Measurements from ENCODE around the gene PRODH.
"Not testable (repeated sequence)": the region's sequence is repeated elsewhere in the genome, so short reads cannot be mapped to it uniquely, and the experiment has no call there.

The PRODH gene

DNA sequence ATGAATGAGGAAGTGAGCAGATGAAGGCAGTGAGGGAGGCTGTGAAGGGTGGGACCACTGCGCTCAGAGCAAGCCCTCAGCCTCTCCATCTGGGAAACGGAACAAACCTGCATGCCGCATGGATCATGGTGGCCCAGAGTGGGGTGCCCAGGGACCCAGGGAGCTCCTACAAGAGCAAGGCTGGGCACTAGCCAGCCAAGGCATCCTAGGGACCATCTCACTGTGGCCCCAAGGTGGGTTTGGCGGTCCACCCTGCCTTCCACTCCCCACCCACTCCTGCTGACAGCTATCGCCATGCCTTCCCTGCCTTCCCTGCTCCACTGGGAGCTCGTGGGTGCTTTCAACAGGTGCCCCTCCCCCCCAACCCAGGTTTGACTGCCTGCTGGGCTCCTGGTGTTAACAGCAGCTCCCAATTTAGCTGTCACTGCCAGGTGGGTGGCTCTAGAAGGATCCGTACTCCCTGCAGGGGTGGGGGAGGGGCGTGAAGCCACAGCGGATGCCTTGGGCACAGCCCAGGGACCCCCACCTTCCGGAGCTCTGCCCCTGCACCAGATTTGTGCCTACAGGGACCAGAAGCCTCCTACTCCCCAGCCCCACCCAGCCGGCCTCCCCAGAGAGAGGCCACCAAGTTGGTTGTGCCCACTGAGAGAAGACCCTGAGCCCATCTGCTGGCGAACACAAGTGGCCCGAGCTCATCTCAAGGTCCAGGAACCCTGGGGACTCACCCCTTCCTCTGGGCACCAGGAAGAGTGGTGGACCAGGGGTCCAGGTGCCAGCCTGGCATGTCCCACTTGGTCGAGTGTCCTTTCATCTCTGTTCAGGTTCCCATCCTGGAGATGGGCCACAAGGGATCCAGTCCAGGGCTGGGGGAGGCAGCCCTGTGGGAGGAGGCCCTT is 29.7 kb upstream of the PRODH start:
- H3K4me1 ChIP-seq (ENCODE audit: insufficient read depth, low read length, poor library complexity, severe bottlenecking), result no peaks in the 10 kb centered on the region
- no peak overlapping the region for H3K4me2 ChIP-seq (ENCODE audit: low read depth, low read length, poor library complexity, severe bottlenecking)
- H4K20me1 ChIP-seq (ENCODE audit: insufficient read depth, low read length, poor library complexity, severe bottlenecking), result no peaks in the 10 kb centered on the region
- no peaks in the 10 kb centered on the region for H3K79me2 ChIP-seq (ENCODE audit: insufficient read depth, low read length)
- H3K4me3 ChIP-seq (ENCODE audit: low read length, poor library complexity, severe bottlenecking), result no peak overlapping the region
- no peak overlapping the region for H3K9ac ChIP-seq (ENCODE audit: low read depth, low read length, poor library complexity, severe bottlenecking)
- H3F3A ChIP-seq (ENCODE audit: low read depth), result no peaks in the 10 kb centered on the region
- no peaks in the 10 kb centered on the region for H3K9me2 ChIP-seq (replicated peaks; ENCODE audit: low read depth, low read length)
- TF ChIP-seq, protein P1, sequence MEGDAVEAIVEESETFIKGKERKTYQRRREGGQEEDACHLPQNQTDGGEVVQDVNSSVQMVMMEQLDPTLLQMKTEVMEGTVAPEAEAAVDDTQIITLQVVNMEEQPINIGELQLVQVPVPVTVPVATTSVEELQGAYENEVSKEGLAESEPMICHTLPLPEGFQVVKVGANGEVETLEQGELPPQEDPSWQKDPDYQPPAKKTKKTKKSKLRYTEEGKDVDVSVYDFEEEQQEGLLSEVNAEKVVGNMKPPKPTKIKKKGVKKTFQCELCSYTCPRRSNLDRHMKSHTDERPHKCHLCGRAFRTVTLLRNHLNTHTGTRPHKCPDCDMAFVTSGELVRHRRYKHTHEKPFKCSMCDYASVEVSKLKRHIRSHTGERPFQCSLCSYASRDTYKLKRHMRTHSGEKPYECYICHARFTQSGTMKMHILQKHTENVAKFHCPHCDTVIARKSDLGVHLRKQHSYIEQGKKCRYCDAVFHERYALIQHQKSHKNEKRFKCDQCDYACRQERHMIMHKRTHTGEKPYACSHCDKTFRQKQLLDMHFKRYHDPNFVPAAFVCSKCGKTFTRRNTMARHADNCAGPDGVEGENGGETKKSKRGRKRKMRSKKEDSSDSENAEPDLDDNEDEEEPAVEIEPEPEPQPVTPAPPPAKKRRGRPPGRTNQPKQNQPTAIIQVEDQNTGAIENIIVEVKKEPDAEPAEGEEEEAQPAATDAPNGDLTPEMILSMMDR (conservative IDR thresholded peaks at IDR 0.05; ENCODE audit: low read length), result no peak
- no peak for TF ChIP-seq EZH2phosphoT487 (IDR thresholded peaks at IDR 0.05; ENCODE audit: borderline replicate concordance)
- no peak overlapping the region for H2AFZ ChIP-seq (ENCODE audit: low read length)
- no peaks in the 10 kb centered on the region for H3K27me3 ChIP-seq (ENCODE audit: insufficient read depth, low read length, poor library complexity, severe bottlenecking)
- no peaks in the 10 kb centered on the region for H3K36me3 ChIP-seq (ENCODE audit: insufficient read depth, low read length)
- no peaks in the 10 kb centered on the region for H3K9me3 ChIP-seq (ENCODE audit: insufficient read depth, low read depth, low read length)

DNA sequence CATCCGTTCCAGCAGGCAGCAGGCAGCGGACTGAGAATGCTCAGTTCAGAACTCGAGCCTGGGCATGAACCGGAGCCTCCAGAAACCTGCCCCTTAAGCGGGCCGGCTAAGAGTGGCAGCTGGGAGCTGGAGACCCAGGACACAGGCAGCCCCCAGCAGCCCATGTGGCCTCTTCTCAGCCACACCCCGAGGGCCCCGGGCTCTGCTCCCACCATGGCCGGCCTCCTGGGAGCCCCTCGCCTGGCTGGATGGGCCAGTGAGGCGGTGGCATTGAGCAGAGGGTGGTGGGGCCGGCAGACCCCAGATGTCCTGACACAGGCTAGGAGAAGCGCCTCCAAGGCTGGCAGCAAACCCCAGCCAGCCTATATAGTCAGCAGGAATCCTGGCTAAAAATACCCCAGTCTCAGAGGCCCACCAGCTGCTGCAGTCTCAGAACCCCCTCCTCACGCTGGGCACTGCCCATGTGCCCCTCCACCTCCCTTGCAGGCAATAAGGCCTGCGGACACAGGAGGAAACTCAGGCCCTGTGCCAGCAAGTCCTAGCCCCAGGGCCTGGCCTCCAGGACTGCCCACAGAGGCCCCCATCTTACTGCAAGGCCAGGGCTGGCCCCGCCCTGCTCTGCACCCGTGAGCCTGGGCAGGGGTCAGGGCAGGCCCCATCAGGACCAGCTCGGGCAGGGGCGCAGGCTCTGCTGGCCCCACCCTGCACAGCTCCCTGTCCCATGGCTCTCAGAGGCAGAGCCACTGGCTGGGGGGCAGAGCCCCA is 28.6 kb upstream of the PRODH start:
- H3K4me1 ChIP-seq (ENCODE audit: insufficient read depth, low read length, poor library complexity, severe bottlenecking); H3K36me3 ChIP-seq (ENCODE audit: insufficient read depth, low read length); H3K9me3 ChIP-seq (ENCODE audit: insufficient read depth, low read depth, low read length); H3F3A ChIP-seq (ENCODE audit: low read depth); H2AFZ ChIP-seq (ENCODE audit: low read length); H3K4me2 ChIP-seq (ENCODE audit: low read depth, low read length, poor library complexity, severe bottlenecking); H3K4me3 ChIP-seq (ENCODE audit: low read length, poor library complexity, severe bottlenecking); H3K79me2 ChIP-seq (ENCODE audit: insufficient read depth, low read length); H4K20me1 ChIP-seq (ENCODE audit: insufficient read depth, low read length, poor library complexity, severe bottlenecking); H3K9ac ChIP-seq (ENCODE audit: low read depth, low read length, poor library complexity, severe bottlenecking); H3K9me2 ChIP-seq (replicated peaks; ENCODE audit: low read depth, low read length); H3K27me3 ChIP-seq (ENCODE audit: insufficient read depth, low read length, poor library complexity, severe bottlenecking): not testable (repeated sequence)

DNA sequence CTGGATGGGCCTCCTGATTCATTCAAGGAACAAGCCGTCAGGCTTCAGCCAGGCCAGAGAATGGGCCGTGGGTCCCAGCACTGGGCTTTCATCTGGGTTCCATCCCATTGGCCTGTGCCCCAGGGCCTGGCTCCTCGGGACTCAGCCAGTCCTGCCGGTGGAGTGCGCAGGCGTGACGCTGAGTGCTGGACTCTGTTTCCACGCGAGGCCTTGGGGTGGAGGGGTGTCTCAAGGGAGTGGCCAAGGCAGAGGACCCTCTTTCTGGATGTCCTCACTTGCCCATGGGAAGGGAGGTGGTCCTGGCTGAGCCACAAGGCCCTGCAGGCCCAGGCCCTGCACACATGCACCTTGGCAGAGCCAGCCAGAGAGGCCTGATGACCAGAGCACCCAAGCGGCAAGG is 28.0 kb upstream of the PRODH start:
- H3K4me2 ChIP-seq (ENCODE audit: low read depth, low read length, poor library complexity, severe bottlenecking); H3K36me3 ChIP-seq (ENCODE audit: insufficient read depth, low read length); H3K9me2 ChIP-seq (replicated peaks; ENCODE audit: low read depth, low read length); H3K27me3 ChIP-seq (ENCODE audit: insufficient read depth, low read length, poor library complexity, severe bottlenecking); H4K20me1 ChIP-seq (ENCODE audit: insufficient read depth, low read length, poor library complexity, severe bottlenecking); H3F3A ChIP-seq (ENCODE audit: low read depth); H2AFZ ChIP-seq (ENCODE audit: low read length); H3K4me3 ChIP-seq (ENCODE audit: low read length, poor library complexity, severe bottlenecking); H3K9me3 ChIP-seq (ENCODE audit: insufficient read depth, low read depth, low read length); H3K79me2 ChIP-seq (ENCODE audit: insufficient read depth, low read length); H3K9ac ChIP-seq (ENCODE audit: low read depth, low read length, poor library complexity, severe bottlenecking); H3K4me1 ChIP-seq (ENCODE audit: insufficient read depth, low read length, poor library complexity, severe bottlenecking): not testable (repeated sequence)

DNA sequence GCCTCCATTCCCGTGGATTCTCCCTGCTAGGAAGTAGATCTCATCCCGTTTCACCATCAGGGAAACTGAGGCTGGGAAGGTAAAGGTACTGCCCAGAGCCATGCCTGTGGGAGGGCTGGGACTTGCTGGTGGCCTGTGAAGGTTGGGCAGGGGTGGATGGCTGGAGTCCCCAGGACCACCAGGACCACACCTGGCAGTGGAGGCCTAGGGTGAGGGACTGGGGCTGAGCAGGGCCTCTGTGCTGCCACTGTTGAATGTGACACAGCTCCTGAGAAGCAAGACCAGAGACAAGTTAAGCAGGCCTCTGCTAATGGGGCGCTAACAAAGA is 26.2 kb upstream of the PRODH start:
- no peaks in the 10 kb centered on the region for H3K79me2 ChIP-seq (ENCODE audit: insufficient read depth, low read length)
- no peaks in the 10 kb centered on the region for H3K4me1 ChIP-seq (ENCODE audit: insufficient read depth, low read length, poor library complexity, severe bottlenecking)
- no peak overlapping the region for H3K4me3 ChIP-seq (ENCODE audit: low read length, poor library complexity, severe bottlenecking)
- H2AFZ ChIP-seq (ENCODE audit: low read length), result no peak overlapping the region
- no peaks in the 10 kb centered on the region for H3K9me3 ChIP-seq (ENCODE audit: insufficient read depth, low read depth, low read length)
- no peak for TF ChIP-seq EZH2phosphoT487 (IDR thresholded peaks at IDR 0.05; ENCODE audit: borderline replicate concordance)
- TF ChIP-seq, protein P1 (conservative IDR thresholded peaks at IDR 0.05; ENCODE audit: low read length), result no peak
- H3K9ac ChIP-seq (ENCODE audit: low read depth, low read length, poor library complexity, severe bottlenecking), result no peak overlapping the region
- no peaks in the 10 kb centered on the region for H3K9me2 ChIP-seq (replicated peaks; ENCODE audit: low read depth, low read length)
- H3K36me3 ChIP-seq (ENCODE audit: insufficient read depth, low read length), result no peaks in the 10 kb centered on the region
- H4K20me1 ChIP-seq (ENCODE audit: insufficient read depth, low read length, poor library complexity, severe bottlenecking), result no peaks in the 10 kb centered on the region
- H3K4me2 ChIP-seq (ENCODE audit: low read depth, low read length, poor library complexity, severe bottlenecking), result no peak overlapping the region
- H3K27me3 ChIP-seq (ENCODE audit: insufficient read depth, low read length, poor library complexity, severe bottlenecking), result no peaks in the 10 kb centered on the region
- no peaks in the 10 kb centered on the region for H3F3A ChIP-seq (ENCODE audit: low read depth)

DNA sequence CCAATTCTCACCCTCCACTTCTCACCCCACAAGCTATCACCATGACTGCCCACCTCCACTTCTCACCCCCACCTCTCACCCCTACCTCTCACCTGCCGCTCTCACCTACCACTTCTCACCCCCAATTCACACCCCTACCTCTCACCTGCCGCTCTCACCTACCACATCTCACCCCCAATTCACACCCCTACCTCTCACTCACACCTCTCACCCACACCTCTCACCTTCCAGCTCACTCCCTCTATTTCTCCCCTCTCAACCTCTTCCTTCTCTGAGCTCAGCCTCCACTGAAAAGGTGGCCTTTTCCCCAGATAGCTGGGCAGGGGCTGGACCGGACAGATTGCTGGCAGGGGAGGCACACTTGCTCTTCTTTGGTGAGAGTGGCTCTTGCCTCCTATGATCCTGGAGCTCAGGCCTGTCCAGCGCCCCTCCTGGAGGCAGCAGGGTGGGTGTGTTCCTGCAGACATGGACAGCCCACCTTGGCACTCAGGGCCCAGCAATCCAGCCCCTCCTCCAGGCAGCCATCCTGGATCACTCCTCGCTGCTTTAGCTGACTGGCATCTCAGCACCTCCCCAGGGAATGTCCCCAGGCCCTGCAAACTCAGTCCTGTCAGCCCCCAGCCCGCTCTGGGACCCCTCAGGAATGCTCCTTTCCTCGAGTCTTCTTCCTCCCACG is 25.7 kb upstream of the PRODH start:
- not testable (repeated sequence) for H3K4me2 ChIP-seq (ENCODE audit: low read depth, low read length, poor library complexity, severe bottlenecking); H3K36me3 ChIP-seq (ENCODE audit: insufficient read depth, low read length); H3K9me3 ChIP-seq (ENCODE audit: insufficient read depth, low read depth, low read length); H3K9ac ChIP-seq (ENCODE audit: low read depth, low read length, poor library complexity, severe bottlenecking); H3K4me1 ChIP-seq (ENCODE audit: insufficient read depth, low read length, poor library complexity, severe bottlenecking); H3K27me3 ChIP-seq (ENCODE audit: insufficient read depth, low read length, poor library complexity, severe bottlenecking); H3K79me2 ChIP-seq (ENCODE audit: insufficient read depth, low read length); H3K9me2 ChIP-seq (replicated peaks; ENCODE audit: low read depth, low read length); H2AFZ ChIP-seq (ENCODE audit: low read length); H4K20me1 ChIP-seq (ENCODE audit: insufficient read depth, low read length, poor library complexity, severe bottlenecking); H3K4me3 ChIP-seq (ENCODE audit: low read length, poor library complexity, severe bottlenecking); H3F3A ChIP-seq (ENCODE audit: low read depth)

Measured in Loucy (cell line).